ENCODE data around the gene CYREN. TPM values are rescaled to one million over a fixed set of nuclear protein-coding genes. Genes with fewer than 3 reads are reported as not detected.
A peak's percentile ranks its signal among the peaks of the same experiment; 100 is the strongest.

CYREN gene
- total and polyA plus RNA-seq, 2 of the 13 experiments (the other 11 are each of a cell fraction or from before 2014, with no cell fraction given), result 20.7 to 60.7 TPM

DNA sequence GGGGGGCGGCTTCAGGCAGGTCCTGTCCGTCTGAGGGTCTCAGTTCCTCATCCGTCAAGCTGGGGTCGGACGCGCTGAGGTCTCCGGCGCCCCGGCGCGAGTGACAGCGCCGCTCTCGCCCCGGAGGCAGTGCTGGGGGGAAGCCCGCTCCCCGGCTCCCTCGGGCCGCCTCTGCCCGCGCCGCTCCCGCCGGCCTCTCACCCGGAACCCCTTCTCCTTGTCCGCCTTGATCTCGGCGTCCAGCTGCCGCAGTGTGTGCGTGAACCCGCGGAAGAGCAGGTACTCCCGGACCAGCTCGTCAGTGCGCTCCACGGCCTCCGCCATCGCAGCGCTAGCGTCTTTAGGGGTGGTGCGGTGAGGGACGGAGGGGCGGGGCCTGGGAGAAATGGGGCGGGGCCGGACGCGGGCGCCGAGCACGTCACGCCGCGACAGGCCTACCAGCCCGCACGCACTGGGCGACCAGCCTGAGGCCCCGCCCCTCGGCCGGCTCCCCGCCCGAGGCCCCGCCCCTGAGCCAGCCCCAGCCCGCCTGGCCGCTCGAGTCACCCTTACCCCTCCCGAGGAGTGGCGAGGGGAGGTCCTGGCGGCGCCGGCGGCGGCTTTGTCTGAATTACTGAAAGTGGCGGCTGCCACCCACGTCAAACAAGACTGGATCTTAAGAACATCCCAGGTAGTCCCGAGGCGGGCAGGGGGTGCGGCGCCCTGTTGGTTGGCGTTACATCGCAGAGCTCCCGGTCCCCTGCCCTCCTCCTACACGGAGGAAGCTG lies 40.9 kb upstream of the CYREN start, which contains the start of gene WDR91 (continued):
- TF ChIP-seq PTBP1 (IDR thresholded peaks at IDR 0.05; ENCODE audit: low read depth, low read length, poor library complexity, severe bottlenecking) (no peak), KAT8 (CRISPR knock-in tag; IDR thresholded peaks at IDR 0.05) (peak; percentile 15; the same call in 1 of the 2 replicates), ARHGAP35 (CRISPR knock-in tag; IDR thresholded peaks at IDR 0.05; ENCODE audit: borderline replicate concordance) (peak; percentile 51; the same call in 1 of the 2 replicates), AGO2 (optimal IDR thresholded peaks at IDR 0.05; ENCODE audit: low read depth, low read length) (peak; percentile 42), ZNF563 (CRISPR knock-in tag; IDR thresholded peaks at IDR 0.05) (peak; percentile 59; the same call in 1 of the 2 replicates), ZSCAN30 (CRISPR knock-in tag; IDR thresholded peaks at IDR 0.05) (no peak), LCORL (IDR thresholded peaks at IDR 0.05) (no peak), LCORL (CRISPR knock-in tag; IDR thresholded peaks at IDR 0.05) (peak; percentile 52; the same call in 1 of the 2 replicates), ZFAT (CRISPR knock-in tag; conservative IDR thresholded peaks at IDR 0.05) (no peak), STAG1 (CRISPR knock-in tag; IDR thresholded peaks at IDR 0.05) (no peak), ZFY (CRISPR knock-in tag; IDR thresholded peaks at IDR 0.05) (peak; percentile 61; the same call in 1 of the 2 replicates), ZNF678 (CRISPR knock-in tag; IDR thresholded peaks at IDR 0.05) (no peak), HCFC1 (IDR thresholded peaks at IDR 0.05; ENCODE audit: low read depth, low read length) (no peak), SATB2 (CRISPR knock-in tag; IDR thresholded peaks at IDR 0.05) (no peak)
- TF ChIP-seq, protein P1, sequence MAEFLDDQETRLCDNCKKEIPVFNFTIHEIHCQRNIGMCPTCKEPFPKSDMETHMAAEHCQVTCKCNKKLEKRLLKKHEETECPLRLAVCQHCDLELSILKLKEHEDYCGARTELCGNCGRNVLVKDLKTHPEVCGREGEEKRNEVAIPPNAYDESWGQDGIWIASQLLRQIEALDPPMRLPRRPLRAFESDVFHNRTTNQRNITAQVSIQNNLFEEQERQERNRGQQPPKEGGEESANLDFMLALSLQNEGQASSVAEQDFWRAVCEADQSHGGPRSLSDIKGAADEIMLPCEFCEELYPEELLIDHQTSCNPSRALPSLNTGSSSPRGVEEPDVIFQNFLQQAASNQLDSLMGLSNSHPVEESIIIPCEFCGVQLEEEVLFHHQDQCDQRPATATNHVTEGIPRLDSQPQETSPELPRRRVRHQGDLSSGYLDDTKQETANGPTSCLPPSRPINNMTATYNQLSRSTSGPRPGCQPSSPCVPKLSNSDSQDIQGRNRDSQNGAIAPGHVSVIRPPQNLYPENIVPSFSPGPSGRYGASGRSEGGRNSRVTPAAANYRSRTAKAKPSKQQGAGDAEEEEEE (CRISPR knock-in tag; IDR thresholded peaks at IDR 0.05; ENCODE audit: borderline replicate concordance), result no peak
- TF ChIP-seq, protein P2, sequence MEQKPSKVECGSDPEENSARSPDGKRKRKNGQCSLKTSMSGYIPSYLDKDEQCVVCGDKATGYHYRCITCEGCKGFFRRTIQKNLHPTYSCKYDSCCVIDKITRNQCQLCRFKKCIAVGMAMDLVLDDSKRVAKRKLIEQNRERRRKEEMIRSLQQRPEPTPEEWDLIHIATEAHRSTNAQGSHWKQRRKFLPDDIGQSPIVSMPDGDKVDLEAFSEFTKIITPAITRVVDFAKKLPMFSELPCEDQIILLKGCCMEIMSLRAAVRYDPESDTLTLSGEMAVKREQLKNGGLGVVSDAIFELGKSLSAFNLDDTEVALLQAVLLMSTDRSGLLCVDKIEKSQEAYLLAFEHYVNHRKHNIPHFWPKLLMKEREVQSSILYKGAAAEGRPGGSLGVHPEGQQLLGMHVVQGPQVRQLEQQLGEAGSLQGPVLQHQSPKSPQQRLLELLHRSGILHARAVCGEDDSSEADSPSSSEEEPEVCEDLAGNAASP (CRISPR knock-in tag; IDR thresholded peaks at IDR 0.05; ENCODE audit: borderline replicate concordance), result no peak
- TF ChIP-seq, protein P3, sequence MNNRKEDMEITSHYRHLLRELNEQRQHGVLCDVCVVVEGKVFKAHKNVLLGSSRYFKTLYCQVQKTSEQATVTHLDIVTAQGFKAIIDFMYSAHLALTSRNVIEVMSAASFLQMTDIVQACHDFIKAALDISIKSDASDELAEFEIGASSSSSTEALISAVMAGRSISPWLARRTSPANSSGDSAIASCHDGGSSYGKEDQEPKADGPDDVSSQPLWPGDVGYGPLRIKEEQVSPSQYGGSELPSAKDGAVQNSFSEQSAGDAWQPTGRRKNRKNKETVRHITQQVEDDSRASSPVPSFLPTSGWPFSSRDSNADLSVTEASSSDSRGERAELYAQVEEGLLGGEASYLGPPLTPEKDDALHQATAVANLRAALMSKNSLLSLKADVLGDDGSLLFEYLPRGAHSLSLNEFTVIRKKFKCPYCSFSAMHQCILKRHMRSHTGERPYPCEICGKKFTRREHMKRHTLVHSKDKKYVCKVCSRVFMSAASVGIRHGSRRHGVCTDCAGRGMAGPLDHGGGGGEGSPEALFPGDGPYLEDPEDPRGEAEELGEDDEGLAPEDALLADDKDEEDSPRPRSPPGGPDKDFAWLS (CRISPR knock-in tag; IDR thresholded peaks at IDR 0.05; ENCODE audit: borderline replicate concordance), result no peak
- TF ChIP-seq, protein P4, sequence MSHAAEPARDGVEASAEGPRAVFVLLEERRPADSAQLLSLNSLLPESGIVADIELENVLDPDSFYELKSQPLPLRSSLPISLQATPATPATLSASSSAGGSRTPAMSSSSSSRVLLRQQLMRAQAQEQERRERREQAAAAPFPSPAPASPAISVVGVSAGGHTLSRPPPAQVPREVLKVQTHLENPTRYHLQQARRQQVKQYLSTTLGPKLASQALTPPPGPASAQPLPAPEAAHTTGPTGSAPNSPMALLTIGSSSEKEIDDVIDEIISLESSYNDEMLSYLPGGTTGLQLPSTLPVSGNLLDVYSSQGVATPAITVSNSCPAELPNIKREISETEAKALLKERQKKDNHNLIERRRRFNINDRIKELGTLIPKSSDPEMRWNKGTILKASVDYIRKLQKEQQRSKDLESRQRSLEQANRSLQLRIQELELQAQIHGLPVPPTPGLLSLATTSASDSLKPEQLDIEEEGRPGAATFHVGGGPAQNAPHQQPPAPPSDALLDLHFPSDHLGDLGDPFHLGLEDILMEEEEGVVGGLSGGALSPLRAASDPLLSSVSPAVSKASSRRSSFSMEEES (CRISPR knock-in tag; IDR thresholded peaks at IDR 0.05), result no peak
- TF ChIP-seq, protein P5, sequence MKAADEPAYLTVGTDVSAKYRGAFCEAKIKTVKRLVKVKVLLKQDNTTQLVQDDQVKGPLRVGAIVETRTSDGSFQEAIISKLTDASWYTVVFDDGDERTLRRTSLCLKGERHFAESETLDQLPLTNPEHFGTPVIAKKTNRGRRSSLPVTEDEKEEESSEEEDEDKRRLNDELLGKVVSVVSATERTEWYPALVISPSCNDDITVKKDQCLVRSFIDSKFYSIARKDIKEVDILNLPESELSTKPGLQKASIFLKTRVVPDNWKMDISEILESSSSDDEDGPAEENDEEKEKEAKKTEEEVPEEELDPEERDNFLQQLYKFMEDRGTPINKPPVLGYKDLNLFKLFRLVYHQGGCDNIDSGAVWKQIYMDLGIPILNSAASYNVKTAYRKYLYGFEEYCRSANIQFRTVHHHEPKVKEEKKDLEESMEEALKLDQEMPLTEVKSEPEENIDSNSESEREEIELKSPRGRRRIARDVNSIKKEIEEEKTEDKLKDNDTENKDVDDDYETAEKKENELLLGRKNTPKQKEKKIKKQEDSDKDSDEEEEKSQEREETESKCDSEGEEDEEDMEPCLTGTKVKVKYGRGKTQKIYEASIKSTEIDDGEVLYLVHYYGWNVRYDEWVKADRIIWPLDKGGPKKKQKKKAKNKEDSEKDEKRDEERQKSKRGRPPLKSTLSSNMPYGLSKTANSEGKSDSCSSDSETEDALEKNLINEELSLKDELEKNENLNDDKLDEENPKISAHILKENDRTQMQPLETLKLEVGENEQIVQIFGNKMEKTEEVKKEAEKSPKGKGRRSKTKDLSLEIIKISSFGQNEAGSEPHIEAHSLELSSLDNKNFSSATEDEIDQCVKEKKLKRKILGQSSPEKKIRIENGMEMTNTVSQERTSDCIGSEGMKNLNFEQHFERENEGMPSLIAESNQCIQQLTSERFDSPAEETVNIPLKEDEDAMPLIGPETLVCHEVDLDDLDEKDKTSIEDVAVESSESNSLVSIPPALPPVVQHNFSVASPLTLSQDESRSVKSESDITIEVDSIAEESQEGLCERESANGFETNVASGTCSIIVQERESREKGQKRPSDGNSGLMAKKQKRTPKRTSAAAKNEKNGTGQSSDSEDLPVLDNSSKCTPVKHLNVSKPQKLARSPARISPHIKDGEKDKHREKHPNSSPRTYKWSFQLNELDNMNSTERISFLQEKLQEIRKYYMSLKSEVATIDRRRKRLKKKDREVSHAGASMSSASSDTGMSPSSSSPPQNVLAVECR (CRISPR knock-in tag; IDR thresholded peaks at IDR 0.05; ENCODE audit: borderline replicate concordance), result peak; percentile 86
